Neural cell (in vitro differentiated cells): ENCODE results near the gene PCDH9.

ENCODE experiments used
- CTCF ChIP-seq: fragments of 450-650 bp; IDR thresholded peaks from 2 replicates; pipeline ENCODE4 v1.5.1; 2014; ENCODE audit warnings: antibody characterized with exemption, mild to moderate bottlenecking, moderate library complexity; ENCODE audit not compliant: poor library complexity, severe bottlenecking
- MXI1 ChIP-seq: fragments of 450-650 bp; conservative IDR thresholded peaks from 2 replicates; pipeline ENCODE4 v1.6.1; 2014; ENCODE audit warnings: antibody characterized with exemption, mild to moderate bottlenecking; ENCODE audit not compliant: poor library complexity, severe bottlenecking
- POLR2AphosphoS5 ChIP-seq: IDR thresholded peaks from 2 replicates; pipeline ENCODE4 v1.6.1; 2012
- RAD21 ChIP-seq: fragments of 450-650 bp; conservative IDR thresholded peaks from 2 replicates; pipeline ENCODE4 v1.6.1; 2014; ENCODE audit warnings: antibody characterized with exemption, mild to moderate bottlenecking, moderate library complexity
- REST ChIP-seq: IDR thresholded peaks from 2 replicates; pipeline ENCODE4 v1.6.1; 2012; ENCODE audit warnings: borderline replicate concordance

- TF ChIP-seq RAD21 (no peak), CTCF (no peak), POLR2AphosphoS5 (no peak), REST (no peak), MXI1 (no peak)
These were observed 2.2 kb upstream of the PCDH9 start for GRCh38 chr13:67232384-67232783.
